Esophagus muscularis mucosa (tissue), 4 donors: ENCODE data around the gene SPN. TPM values are rescaled to one million over a fixed set of nuclear protein-coding genes. Genes with fewer than 3 reads are reported as not detected.
"Not testable (repeated sequence)": the region's sequence is repeated elsewhere in the genome, so short reads cannot be mapped to it uniquely, and the experiment has no call there.

Source experiments
- DNase-seq: peaks from one replicate; pipeline ENCODE4 v3.0.0-alpha.2; 2017; ENCODE audit errors: extremely low spot score
- H3K27ac ChIP-seq, 4 donors: fragments of 200-600 bp; sonication (generic); replicated peaks in 1 of 4; 1 replicate in 3 of 4; 2 replicates in 1 of 4; pipeline ENCODE4 v1.5.1; 2016 to 2019; ENCODE audit warnings: mild to moderate bottlenecking in 1 of 4
- H3K27me3 ChIP-seq, 4 donors: fragments of 200-600 bp; sonication (generic); one replicate each; pipeline versions ENCODE4 v1.5.1 to v1.6.0; 2016 to 2019
- H3K36me3 ChIP-seq, 4 donors: fragments of 200-600 bp; sonication (generic); one replicate each; pipeline ENCODE4 v1.5.1; 2016 to 2019
- H3K4me1 ChIP-seq, 4 donors: fragments of 200-600 bp; sonication (generic); one replicate each; pipeline ENCODE4 v1.5.1; 2016 to 2019
- H3K4me3 ChIP-seq, 4 donors: fragments of 200-600 bp; sonication (generic); 1 replicate in 2 of 4; 2 replicates in 2 of 4; pipeline ENCODE4 v1.5.1; 2016 to 2019; ENCODE audit warnings: mild to moderate bottlenecking in 4 of 4, moderate library complexity in 1 of 4
- H3K9me3 ChIP-seq, 4 donors: fragments of 200-600 bp; sonication (generic); 1 replicate in 3 of 4; 2 replicates in 1 of 4; pipeline ENCODE4 v1.5.1; 2016 to 2019
- EP300 ChIP-seq: sonication (generic); formaldehyde crosslinking; IDR thresholded peaks from one replicate; pipeline ENCODE4 v1.6.1; 2017; ENCODE audit warnings: antibody characterized with exemption
- POLR2A ChIP-seq: fragments of 450-650 bp; IDR thresholded peaks from one replicate; pipeline ENCODE4 v1.6.1; 2017; ENCODE audit warnings: antibody characterized with exemption, moderate library complexity, mild to moderate bottlenecking, low read depth
- POLR2AphosphoS5 ChIP-seq, 2 donors: sonication (generic); formaldehyde crosslinking; IDR thresholded peaks; one replicate each; pipeline ENCODE4 v1.6.1; 2017; ENCODE audit warnings: antibody characterized with exemption in 2 of 2
- WGBS: methylation state at CpG from one replicate; pipeline ENCODE4 v1.1.5; 2018; 5-methylcytosine and 5-hydroxymethylcytosine counted together
- intact Hi-C: fragments of 100-400 bp; cut with DNase I; formaldehyde crosslinking; loops from one replicate; pipeline ENCODE4 v1.15.1; 2023
- total RNA-seq, 4 donors: library from RNA; depleted of rRNA; stranded (reverse); fragments of >200 nt; gene quantifications; one replicate each; pipeline versions ENCODE4 v1.1.0 to v1.2.1, GENCODE V29; 2016
- TF ChIP-seq, protein P1 (sequence below), 3 experiments: fragments of 200-600 bp in 2 of 3; fragments of 450-650 bp in 1 of 3; sonication (generic) in 2 of 3; IDR thresholded peaks; one replicate each; pipeline ENCODE4 v1.5.1; 2017 to 2019; ENCODE audit warnings: antibody characterized with exemption in 3 of 3, mild to moderate bottlenecking in 2 of 3, moderate library complexity in 1 of 3

SPN gene
- total RNA-seq, 4 donors from 2014 or later: 1.1 to 4.2 (median 2.6) TPM

DNA sequence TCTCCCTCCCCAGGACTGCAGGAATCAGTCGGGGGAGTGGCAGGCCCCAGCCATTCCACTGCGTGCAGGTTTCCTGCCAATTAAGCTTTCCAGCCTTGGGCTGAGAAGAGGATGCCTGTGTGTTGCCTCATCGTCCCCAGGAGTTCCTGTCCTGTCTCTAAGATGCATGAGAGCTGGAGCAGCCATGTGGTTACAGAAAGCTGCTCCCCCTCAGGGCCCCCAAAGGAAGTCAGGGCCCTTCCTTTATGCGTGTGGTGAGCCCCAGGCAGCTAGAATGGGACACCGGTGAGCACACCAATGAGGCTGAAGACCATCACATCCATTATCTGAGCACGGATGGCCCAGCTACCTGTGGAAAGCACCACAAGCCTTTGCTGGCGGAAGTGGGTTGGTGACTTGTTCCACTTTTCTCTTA is 35.4 kb upstream of the SPN start:
- H3K36me3 ChIP-seq, H3K4me3 ChIP-seq, H3K4me1 ChIP-seq, H3K27ac ChIP-seq, intact Hi-C loops, H3K9me3 ChIP-seq, H3K27me3 ChIP-seq, DNase-seq: not testable (repeated sequence)
- WGBS: no CpG with 5 or more reads among the region's 7 CpGs

DNA sequence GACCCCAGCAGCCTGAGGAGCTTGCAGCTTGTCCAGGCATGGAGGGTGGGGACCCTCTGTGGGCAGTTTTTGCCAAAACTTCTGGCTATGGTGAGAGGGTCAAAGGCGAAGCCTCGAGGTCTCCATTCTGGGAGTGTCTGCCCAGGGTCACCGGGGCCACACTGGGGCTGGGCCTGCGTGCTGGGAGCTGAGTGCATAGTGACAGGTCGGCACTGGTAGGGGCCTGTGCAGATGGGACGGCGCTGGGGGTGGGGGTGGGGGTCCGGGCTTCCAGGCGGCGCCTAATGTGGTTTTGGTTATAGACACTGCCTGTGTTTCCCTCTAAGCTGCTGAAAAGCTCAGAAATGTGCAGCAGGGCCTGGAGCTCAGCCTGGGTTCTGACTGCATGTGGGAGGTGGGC is 34.3 kb upstream of the SPN start:
- H3K4me1 ChIP-seq, H3K27me3 ChIP-seq, H3K27ac ChIP-seq, H3K9me3 ChIP-seq, DNase-seq, H3K36me3 ChIP-seq, H3K4me3 ChIP-seq, intact Hi-C loops: not testable (repeated sequence)
- no CpG with 5 or more reads among the region's 10 CpGs for WGBS

DNA sequence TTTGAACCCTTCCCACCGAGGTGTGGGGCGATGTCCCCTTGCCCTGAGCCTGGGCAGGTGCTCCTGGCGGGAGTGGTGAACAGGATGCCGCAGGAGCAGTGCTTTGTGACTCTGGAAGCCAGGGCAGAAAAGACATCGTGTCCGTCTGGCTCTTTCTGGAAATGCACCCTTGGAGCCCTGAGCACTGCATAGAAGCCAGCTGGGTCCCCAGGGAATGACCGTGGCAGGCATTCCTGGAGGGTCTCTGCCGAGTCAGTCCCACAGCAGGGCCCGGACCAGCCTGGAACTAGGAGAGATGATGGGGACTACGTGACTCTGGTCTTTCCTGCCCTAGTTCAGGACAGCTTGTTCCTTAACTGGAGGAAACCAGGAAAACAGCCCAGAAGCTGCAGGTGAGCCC is 33.7 kb upstream of the SPN start:
- H3K9me3 ChIP-seq, DNase-seq, H3K27ac ChIP-seq, H3K27me3 ChIP-seq, H3K36me3 ChIP-seq, intact Hi-C loops, H3K4me1 ChIP-seq, H3K4me3 ChIP-seq: not testable (repeated sequence)
- WGBS: 77% methylated on average over 10 of the region's 10 CpGs

DNA sequence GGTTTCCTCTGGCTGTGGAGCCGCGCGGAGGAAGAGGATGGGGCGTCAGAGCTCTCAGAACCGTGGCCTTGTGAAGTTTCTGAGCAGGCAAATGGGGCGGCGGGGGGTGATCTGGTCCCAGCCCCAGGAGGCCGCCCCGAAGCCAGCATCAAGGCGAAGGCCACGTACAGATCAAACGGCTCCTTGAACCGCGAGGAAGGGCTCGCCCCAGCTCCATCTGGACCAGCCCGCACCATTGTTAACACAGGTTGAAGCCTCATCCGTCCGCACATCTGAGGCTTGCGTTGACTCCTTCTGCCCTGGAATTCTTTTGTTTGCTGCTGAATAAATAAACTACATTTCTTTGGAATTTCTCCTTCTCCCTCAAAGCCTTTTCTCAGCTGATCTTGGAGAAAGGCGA is 31.4 kb upstream of the SPN start:
- H3K27me3 ChIP-seq, H3K4me1 ChIP-seq, H3K36me3 ChIP-seq, DNase-seq, intact Hi-C loops, H3K27ac ChIP-seq, H3K9me3 ChIP-seq, H3K4me3 ChIP-seq: not testable (repeated sequence)
- 24% methylated on average over 16 of the region's 20 CpGs for WGBS

DNA sequence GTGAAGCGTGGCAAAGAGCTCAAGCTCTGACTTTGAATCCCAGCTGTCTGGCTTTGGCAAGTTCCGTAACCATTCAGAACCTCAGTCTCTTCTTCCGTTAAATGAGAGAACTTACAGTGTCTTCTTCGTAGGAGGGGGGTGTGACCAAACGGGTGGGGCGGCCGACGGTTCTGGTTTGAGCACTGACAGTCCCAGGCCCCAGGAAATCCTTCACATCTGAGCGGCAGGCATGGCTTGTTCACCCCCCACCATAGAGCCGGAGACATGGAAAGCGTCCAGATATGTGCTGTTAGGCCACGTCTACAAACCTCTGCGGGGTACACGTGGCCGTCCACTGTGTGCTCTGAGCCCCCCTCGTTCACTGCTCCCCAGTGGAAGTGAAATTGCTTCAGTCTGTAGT is 27.1 kb upstream of the SPN start:
- intact Hi-C loops, H3K27ac ChIP-seq, DNase-seq, H3K36me3 ChIP-seq, H3K4me1 ChIP-seq, H3K9me3 ChIP-seq, H3K27me3 ChIP-seq, H3K4me3 ChIP-seq: not testable (repeated sequence)
- WGBS: 60% methylated on average over 1 of the region's 16 CpGs

DNA sequence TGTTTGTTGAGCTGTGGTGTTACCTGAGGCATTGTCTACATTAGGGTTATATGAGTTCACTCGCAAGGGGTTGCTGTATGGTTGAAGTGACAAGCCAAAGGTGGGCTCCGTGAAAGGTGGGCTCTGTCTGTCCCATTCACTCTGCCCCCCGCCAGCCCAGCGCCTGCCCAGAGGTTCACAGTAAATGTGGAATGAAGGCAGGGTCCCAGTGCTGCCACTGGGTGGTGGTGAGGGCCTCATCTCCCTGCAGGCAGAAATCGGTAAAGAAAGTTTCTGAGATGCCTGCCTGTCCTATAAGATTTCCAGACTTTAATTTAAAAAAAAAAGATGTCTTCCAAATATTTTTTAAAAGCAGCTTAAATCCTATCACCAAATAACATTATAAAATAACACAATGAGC is 26.7 kb upstream of the SPN start:
- DNase-seq, H3K27ac ChIP-seq, H3K36me3 ChIP-seq, H3K9me3 ChIP-seq, intact Hi-C loops, H3K4me1 ChIP-seq, H3K4me3 ChIP-seq, H3K27me3 ChIP-seq: not testable (repeated sequence)
- WGBS: 55% methylated on average over 1 of the region's 5 CpGs

DNA sequence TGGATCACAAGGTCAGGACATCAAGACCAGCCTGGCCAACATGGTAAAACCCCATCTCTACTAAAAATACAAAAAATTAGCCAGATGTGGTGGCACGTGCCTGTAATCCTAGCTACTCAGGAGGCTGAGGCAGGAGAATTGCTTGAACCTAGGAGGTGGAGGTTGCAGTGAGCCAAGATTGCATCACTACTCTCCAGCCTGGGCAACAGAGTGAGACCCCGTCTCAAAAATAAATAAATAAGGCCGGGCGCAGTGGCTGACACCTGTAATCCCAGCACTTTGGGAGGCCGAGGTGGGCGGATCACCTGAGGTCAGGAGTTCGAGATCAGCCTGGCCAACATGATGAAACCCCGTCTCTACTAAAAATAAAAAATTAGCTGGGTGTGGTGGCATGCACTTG is 24.3 kb upstream of the SPN start:
- H3K4me3 ChIP-seq, H3K27me3 ChIP-seq, DNase-seq, H3K4me1 ChIP-seq, H3K27ac ChIP-seq, intact Hi-C loops, H3K36me3 ChIP-seq, H3K9me3 ChIP-seq: not testable (repeated sequence)
- 93% methylated on average over 8 of the region's 8 CpGs for WGBS

DNA sequence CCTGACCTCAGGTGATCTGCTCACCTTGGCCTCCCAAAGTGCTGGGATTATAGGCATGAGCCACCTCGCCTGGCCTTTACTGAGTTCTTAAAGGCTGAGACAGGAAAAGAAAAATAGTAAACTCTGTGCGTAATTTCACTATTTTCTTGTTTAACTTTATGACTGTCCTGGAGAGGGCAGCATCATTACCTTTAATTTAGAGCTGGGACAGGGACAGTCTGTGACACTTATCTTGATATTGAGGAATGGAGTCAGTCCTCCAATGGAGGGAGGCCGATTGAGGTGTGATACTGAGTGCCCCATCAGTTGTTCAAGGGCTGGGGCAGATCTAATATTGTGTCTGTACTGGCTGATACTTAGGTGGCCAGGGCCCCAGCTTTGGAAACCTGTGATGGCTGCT is 21.5 kb upstream of the SPN start:
- TF ChIP-seq POLR2A: no peak
- TF ChIP-seq POLR2AphosphoS5 (IDR thresholded peaks at IDR 0.05): no peak
- no peak for TF ChIP-seq EP300
- TF ChIP-seq, protein P1, sequence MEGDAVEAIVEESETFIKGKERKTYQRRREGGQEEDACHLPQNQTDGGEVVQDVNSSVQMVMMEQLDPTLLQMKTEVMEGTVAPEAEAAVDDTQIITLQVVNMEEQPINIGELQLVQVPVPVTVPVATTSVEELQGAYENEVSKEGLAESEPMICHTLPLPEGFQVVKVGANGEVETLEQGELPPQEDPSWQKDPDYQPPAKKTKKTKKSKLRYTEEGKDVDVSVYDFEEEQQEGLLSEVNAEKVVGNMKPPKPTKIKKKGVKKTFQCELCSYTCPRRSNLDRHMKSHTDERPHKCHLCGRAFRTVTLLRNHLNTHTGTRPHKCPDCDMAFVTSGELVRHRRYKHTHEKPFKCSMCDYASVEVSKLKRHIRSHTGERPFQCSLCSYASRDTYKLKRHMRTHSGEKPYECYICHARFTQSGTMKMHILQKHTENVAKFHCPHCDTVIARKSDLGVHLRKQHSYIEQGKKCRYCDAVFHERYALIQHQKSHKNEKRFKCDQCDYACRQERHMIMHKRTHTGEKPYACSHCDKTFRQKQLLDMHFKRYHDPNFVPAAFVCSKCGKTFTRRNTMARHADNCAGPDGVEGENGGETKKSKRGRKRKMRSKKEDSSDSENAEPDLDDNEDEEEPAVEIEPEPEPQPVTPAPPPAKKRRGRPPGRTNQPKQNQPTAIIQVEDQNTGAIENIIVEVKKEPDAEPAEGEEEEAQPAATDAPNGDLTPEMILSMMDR (IDR thresholded peaks at IDR 0.05): no peak
- 63% methylated on average over 3 of the region's 3 CpGs for WGBS

DNA sequence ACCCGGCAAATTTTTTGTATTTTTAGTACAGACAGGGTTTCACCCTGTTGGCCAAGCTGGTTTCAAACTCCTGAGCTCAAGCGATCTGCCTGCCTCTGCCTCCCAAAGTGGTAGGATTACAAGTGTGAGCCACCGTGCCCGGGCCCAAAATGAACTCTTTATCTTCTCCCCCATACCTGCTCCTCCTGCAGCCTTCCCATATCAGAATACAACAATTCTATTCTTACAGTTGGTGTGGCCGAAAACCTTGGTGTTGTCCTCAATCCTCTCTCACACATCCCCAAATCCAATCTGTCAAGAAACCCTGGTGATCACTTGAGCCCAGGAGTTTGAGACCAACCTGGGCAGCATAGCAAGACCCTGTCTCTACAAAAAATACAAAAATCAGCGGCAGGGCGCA is 19.5 kb upstream of the SPN start:
- no peak overlapping the region for H3K27ac ChIP-seq
- WGBS: 96% methylated on average over 7 of the region's 7 CpGs
- H3K4me1 ChIP-seq: no peaks in the 10 kb centered on the region
- intact Hi-C loops: no loop called here
- no peak overlapping the region for H3K4me3 ChIP-seq
- no peaks in the 10 kb centered on the region for H3K27me3 ChIP-seq
- no peak for DNase-seq
- TF ChIP-seq POLR2A (no peak), EP300 (no peak), POLR2AphosphoS5 (IDR thresholded peaks at IDR 0.05) (no peak)
- TF ChIP-seq, protein P1 (IDR thresholded peaks at IDR 0.05): no peak
- H3K36me3 ChIP-seq: no peaks in the 10 kb centered on the region
- H3K9me3 ChIP-seq: no peaks in the 10 kb centered on the region

More for the DNA sequence above, 21.5 kb upstream of the SPN start:
- DNase-seq: no peak
- H3K27me3 ChIP-seq: no peaks in the 10 kb centered on the region
- intact Hi-C loops: no loop called here
- no peaks in the 10 kb centered on the region for H3K9me3 ChIP-seq
- H3K36me3 ChIP-seq: no peaks in the 10 kb centered on the region
- H3K4me1 ChIP-seq: no peaks in the 10 kb centered on the region
- no peak overlapping the region for H3K4me3 ChIP-seq
- no peak overlapping the region for H3K27ac ChIP-seq
